Right kidney (tissue), 1 donor: Measurements from ENCODE around the gene CAMTA1.
"Not testable (repeated sequence)": the region's sequence is repeated elsewhere in the genome, so short reads cannot be mapped to it uniquely, and the experiment has no call there.

Experiments used
- DNase-seq: peaks from one replicate; pipeline ENCODE4 v3.0.0-alpha.2; 2016

CAMTA1 gene

DNA sequence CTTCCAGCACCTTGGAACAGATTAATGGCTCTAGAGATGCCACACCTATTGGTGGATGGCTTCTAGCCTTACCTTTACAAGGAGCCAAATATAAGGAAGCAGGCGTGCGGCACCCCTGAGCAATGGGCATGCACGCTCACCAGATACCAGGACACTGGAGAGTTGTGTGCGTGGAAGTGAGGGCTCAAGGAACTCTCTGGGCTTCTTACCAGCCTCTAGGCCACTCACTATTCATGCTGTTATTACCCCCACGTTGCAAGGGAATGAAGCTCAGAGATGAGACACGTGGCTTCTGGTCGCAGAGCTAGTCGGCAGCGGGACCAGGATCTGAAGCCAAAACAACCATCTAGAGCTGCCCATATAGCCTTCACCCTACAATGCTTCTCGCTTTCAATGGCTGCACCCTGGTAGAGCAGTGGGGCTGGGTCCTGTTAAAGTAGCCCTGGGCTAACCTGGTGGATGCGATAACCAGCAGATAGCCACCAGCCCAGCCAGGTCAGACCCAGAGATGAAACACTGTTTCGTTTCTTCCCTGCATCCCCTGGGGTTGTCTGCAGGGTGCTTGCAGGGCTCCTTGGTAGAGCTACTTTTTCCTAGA, 589.4 kb downstream of the CAMTA1 start:
- DNase-seq = no peak

DNA sequence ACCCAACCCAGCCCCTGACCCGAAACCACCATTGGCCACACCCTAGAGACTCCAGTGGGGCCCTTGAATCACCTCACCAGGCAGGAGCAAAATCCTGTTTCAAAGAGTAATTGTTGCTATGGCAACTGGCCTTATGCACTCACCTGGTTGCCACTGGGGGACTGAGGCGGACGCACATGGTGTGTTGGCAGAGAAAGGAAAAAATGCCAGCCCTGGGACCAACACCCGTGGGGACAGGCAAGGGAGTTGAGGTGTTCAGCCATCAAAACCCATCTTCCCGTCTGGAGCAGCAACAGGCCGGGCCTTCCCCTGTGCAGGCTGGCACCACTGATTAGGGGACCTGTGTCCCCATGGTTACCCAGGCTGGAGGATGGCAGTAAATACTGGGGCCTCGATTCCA, 590.1 kb downstream of the CAMTA1 start:
- DNase-seq = no peak

DNA sequence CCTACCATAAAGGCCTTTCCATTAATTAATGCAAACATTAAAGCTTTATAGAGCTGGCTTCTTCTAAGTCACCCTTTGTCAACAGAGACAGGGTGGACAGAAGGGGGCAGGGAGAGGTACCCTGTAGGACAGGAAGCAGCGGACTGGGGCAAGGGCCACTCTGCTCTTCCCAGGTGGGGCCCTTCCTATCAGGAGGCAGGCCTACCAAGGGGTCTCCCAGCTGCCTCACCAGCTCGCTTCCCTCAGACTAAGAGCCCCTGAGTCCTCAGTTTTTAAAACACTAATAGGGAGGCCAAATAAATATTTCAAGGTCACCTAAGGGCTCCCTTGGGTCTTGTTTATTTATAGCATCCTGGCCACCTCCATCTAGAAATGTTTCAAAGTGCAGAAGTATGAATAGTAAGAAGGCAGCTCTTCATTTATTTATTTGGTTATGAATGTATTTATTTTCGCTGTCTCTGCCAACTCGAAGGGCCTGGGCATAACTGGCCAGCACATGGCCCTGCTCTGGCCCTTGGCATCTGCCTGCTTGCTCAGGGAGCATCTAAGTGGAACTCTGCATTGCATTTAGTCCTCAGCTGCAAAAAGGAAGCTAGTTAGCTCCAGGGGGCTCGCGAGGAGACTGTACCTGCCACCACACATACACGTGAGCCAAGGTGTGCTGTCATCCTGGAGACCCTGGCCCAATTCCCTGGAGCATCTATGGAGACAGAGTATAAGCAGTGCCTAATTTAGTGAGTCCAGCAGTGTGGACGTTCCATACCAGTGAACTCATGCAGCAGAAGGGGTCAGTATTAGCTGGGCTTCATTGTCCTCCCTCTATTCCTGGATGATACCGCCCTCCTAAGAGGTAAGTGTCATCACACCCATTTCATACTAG, 590.8 kb downstream of the CAMTA1 start:
- no peak for DNase-seq

DNA sequence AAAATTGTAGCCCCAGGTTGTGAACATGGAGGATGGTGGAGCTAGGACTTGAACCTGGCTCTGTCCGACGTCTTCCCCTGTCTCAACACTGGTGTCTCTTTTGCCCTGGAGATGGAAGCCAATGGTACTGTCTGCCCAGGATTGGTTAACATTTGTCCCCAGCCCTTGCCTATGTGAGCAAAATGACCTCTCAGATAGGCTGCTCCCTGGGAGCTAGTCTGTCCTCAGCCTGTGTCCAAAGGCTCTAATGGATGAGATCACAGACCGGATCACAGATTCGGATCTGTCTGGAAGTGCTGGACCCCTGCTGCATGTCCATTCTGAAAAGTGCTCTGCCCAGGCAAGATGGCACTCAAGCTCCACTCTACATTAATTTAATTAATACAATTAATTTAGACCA, 591.4 kb downstream of the CAMTA1 start:
- no peak for DNase-seq

DNA sequence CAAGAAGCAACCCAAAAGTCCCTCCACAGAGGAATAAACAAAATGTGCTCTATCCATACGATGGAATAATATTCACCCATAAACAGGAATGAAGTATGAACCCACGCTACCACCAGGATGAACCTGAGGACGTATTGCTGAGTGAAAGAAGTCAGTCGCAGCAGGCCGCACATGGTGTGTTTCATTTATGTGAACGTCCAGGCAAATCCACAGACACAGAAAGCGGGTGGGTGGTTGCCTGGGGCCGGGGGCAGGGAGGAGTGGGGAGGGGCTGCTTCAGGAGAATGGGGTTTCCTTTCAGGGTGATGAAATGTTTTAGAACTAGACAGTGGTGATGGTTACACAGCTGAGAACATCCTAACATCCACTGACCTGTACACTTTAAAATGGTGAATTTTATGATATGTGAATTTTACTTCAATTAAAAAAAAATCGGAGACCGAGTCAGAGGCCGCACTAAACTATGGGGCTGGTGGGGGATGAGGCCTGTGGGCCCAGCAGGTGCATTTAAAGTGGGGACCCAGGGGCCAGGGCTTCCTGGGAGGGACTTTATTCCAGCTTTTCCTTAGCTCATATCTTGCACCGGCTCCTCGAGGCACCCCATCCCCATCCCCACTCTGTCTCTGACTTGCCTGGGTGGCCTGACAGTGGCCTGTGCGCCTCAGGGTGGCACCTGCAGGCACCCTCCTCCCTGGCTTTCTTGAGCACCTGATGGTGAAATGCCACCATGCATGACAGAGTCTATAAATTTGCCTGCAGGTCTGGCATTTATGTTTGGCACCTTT, 593.3 kb downstream of the CAMTA1 start:
- peak; percentile 32 for DNase-seq

DNA sequence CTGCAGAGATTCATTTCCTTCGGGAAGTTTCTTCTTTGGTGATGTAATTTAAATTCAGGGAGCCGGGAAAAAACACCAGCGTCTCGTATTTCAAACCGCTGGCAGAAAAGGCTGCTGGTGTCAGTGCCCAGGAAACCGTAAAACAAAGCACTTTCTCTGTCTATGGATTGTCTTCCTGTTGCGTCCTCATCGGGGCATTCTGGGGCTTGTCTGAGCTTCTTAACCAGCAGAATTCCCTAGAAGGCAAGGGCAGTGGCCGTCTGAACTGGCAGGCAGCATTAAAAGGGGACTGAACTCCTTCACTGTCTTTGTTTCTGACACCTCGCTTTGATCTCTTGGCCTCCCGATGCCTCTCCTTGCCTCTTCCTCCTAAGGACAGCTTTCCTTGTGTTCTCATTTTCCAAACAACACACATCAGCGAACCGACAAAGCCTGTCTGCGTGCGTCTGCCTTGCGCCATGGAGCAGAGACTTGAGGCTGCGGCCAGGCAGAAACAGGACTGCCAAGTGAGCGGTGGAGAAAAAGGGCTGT, 594.3 kb downstream of the CAMTA1 start:
- peak; percentile 65 for DNase-seq

DNA sequence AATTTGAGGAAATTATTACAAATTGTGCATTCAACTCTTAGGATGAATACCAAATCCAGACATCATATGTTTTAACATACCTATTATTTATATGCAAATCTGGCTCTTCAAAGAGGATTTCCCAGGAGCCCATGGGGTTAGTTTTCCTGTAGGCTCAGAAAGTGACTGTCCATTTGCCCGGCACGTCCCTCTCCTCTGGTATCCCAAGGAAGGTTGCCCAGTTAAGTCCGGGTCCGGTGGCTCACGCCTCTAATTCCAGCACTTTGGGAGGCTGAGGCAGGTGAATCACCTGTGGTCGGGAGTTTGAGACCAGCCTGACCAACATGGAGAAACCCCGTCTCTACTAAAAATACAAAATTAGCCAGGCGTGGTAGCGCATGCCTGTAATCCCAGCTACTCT, 594.8 kb downstream of the CAMTA1 start:
- not testable (repeated sequence) for DNase-seq

DNA sequence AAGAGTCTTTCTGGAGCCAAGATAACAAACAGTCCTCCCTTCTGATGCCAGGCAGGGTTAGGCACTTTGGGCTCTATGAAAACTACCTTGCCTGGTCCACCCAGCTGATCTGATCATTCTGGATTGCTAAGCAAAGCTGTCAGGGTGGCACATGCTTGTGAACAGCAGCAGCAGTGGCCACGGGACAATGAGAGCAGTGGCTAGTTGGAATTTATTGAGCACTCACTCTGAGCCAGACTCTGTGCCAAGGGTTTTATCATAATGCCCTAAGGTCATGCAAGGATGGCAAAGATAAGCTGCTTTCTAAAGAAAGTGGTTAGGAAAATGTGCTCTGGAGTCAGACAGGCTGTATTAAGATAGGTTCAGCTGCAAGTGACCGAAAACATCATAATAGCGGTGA, 595.5 kb downstream of the CAMTA1 start:
- DNase-seq = no peak

DNA sequence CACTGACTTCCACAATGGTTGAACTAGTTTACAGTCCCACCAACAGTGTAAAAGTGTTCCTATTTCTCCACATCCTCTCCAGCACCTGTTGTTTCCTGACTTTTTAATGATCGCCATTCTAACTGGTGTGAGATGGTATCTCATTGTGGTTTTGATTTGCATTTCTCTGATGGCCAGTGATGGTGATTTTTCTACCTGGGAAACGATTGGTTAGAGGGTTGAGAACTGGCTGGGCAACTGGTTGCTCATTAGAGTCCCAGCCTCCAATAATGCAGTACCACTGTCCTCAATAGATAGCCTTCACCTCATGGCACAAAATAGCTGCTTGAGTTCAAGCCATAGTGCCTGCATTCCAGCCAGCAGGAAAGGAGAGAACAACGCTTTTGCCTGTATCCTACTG, 596.5 kb downstream of the CAMTA1 start:
- not testable (repeated sequence) for DNase-seq

DNA sequence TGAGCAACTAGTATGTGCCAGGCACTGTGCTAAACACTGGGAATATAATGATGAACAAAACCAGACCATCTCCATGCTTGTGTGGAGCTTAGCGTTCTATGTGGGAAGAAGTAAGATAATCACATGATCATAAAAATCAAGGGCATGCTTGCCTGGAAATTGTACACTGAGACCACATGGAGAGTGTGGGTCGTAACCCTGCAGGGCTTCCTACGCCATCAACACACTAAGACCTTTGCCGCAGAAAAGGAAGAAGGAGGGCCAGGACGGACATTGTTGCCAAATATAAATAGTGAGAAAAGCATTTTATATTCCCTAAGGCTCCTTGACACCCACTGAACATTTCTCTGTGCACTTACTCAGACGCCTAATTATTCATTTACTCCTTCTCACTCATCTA, 597.7 kb downstream of the CAMTA1 start:
- no peak for DNase-seq

DNA sequence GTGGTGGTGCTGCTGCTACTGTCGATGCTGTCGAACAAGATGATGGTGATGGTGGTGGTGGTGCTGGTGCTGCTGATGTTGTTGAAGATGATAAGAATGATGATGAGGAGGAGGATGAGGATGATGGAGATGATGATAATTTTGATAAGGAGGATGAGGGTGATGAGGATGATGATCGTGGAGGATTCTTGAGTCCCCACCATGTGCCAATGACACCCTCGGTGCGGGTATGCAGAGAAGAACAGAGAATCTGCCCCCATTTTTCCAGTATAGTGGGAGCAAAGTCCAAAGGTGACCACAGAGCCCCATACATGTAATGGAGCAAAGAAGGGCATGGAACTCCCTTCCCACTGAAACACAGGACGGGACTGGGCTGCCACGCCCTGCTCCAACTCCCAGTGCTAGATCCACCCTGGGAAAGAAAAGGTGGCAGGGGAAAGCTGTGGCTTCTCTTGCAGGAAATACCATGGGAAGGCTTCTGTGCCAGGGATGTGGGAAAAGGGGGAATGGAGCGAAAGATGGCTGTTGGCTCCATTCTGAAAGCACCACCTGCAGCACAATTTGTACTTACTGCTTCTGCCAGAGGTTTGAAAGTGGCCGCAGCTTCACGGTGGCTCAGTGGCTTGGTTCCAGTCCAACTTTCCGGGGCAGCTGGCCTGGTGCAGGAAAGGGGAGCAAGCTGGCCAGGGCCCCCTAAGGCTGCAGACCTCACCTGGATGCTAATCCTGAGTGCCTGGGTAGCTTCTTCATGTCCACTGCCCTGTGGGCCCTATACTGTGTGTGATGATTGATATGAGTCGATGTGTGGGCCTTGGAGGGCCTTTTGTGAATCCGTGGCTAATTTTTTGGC, 598.6 kb downstream of the CAMTA1 start:
- DNase-seq = no peak

DNA sequence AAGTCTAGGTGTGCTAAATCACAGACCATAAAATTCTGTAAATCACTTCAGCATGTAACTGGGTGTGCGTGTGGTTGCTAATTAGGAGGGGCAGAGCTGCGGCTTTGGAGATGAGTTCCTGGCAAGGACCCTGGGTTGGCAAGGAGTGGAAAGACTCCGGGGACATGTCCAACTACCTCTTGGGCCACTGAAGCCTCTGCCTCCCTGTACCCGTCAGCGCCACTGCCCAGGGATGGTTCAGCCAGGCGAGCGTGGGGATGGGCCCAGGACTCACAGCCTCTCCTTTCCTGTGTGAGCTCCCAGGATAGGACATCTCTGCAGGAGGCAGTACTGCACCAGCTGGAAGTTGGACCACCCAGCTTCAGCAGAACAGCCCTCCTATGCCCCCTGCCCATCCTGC, 599.4 kb downstream of the CAMTA1 start:
- no peak for DNase-seq

DNA sequence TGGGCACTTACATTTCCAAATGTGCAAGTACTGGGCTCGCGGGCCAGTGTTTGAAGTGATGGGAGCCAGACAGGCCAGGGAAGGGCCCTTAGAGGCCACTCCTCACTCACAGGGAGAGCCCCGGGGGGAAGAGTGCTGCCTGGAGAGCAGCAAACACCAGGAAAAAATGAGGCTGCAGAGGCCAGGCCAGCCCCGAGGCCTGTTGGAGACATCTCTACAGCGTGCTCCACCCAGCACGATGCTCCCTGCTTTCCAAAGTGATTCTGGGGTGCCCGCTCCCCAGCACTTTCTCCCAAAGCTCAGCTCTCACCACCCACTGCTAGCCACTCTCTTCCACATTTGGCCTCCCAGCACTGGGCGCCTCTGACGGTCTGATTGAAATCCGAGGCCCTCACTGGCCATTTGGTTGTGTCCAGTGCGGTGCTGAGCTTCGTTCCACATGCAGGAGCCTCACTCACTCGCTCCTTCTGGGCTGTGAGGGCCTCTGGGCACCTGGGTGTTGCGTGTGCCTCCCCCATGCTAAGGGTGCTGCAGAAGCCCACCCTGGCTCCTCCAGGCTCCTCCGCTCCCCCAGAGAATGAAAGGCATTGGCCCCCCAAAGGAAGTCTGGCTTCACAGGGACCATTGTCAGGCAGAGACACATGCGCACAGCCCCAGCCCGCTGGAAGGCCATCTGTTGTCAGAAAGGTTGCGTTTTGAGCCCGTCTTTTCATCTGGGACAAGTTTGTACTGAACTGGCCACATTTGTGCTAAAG, 600.4 kb downstream of the CAMTA1 start:
- DNase-seq = no peak

DNA sequence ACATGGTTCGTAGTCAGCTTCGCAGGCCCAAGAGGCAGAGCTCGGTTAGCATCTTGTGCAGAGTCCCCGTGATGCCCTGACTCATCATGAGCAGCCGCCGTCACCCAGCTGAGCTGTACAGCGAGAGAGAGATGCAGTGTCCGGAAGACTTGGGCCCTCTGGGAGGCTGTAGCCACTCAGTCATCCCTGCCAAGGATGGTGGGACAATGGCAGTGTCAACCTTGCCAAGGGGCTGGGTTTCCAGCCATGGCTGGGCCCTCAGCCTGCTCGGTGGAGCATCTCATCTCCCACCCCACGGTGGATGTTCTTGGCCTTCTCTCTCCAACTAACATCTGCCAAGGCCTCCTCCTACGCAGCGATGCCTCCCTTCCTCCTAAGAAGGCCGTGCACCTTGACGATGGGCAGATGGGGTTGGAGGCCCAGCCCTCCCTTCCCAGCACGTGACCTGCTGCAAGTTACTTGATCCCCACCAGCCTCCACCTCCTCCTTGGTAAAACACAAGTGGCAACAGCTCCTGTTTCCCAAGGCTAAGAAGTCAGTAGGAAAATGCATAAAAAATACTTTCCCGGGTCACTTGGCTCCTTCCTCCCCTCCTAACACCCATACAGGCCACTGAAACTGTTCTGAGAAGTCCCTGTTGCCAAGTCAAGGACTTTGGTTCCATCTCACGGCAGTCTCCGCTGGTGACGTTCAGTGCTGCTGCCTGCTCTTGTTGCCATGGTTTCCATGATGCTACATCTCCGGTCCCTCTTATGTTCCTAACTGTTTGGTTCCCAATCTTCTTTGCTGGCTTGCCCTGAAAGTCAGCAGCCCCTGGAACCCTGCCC, 601.2 kb downstream of the CAMTA1 start:
- DNase-seq = no peak

DNA sequence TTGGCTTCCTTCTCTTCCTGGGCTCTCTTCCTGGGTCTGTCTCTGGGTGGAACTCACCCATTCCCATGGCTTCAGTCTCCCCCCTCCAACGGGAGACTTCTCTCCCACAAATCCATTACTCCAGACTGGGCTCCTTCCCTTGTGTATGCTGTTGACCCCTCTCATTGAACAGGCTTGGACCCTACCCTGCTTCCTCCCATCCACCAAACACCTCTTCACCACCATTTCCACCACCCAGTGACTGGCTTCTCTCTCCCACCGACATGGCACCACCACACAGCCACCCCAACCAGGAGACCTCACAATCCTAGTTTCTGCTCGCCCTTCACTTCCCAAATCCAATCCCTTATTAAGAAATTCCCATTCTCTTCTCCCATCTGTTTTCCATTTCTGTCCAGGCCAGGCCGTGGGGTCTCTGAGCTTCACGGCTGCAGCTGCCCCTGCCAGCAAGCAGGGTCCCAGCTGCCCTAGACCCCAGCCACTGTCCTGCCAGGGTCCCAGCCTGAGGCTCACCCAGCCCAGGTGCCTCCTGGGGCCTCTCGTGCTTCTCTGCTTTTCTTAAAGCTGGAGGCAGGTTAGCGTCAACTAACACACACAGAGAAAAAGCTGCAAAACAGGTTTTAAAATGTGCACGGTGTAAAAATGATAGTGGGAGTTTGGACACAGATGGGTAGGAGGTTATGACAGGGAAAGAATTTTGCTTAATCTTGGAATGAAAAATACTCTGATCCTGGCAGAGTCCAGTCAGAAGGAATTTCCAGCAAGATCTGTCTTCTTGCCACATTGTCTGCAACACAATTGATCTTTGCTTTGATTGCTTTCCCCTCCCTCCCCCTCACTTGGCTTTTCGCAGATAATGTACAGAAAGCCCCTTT, 602.0 kb downstream of the CAMTA1 start:
- DNase-seq = peak; percentile 31

DNA sequence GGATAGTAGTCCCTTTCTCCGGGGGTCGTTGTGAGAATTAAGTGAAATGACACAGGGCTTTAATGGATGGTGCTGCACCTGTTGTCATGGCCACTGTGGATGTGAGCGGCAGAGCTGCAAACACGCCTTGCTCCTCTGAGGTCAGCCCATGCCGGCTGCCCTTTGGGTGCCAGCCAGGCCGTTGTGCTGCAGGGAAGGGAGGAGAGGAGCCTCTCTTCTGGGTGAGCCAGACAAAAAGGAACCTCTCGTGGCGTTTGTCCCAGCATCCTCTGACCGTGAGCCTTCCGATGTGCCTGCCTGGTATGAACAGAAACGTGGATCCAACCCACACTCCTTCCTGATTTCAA, 602.9 kb downstream of the CAMTA1 start:
- DNase-seq = no peak

DNA sequence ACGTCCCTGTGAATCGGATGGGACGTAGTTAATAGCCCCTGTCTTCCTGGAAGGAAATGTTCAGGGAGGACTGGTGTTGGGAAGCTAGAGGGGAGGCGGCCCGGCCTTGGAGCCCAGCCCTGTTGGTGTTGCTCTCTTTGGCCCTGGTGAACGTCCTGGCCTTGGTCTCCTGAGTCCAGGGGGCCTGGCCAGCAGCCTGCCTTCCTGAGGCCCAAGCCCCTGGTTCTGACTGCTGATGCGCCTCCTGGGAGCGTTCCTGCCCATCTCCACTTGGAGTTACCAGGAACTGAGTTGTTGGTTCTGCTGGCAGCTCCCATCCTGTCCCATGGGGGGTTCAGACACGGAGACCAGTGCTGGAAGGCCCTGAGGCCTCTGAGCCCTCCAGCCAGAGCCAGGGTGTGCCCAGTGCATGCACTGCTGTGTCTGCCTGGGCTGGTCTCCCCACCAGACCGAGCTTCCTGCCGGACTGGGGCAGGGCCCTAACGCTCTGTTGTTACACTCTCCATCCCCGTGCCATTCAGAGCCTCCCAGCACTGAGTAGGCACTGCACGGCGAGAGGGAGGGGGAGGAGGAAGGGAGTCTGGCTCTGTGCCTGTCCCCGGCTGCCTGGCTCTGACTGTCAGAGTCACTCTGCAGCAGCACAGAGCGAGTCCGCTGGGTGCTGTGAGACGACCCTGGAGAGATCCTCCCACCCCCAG, 603.4 kb downstream of the CAMTA1 start:
- no peak for DNase-seq

DNA sequence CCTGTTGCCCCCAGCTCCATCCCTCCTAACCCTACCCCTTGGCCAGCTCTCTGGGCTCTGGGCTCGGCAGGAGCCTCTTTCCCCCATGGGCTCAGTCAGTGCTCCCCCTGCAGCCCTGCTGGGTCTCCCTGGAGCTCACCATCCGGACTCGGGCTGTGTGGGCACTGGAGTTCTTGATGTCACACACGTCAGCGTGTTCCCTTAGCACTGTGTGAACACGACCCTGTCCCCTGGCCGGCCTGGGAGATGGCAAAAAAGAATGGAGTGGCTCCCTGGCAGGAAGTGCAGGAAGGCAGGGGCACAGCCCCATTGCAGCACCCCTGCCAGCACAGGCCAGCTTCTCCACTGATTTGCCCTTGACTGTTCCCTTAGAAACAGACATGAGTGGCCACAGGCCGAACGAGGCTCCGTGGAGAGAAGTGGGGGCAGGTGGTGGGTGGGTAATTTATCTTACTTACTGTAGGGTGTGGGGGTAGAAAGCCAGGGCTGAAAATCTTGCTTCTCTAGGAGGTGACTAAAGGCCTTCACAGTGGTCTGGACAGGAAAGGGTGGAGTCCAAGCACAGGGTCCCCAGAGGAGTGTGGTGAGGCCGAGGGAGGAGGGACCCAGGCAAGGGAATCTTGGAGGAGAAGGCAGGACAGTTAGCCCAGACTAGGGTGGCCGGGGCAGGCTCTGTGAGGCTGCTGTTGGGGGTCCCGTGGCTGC, 604.1 kb downstream of the CAMTA1 start:
- DNase-seq = no peak
